DND-41 (cell line): Measurements from ENCODE around the gene INPP5K.

ENCODE experiments used
- ATAC-seq: fragments of 200-7000 bp; cut with Tn5 transposase; 3 replicates; pipeline ENCODE4 v1.9.1; 2021; ENCODE audit warnings: low read depth; ENCODE audit not compliant: insufficient read depth
- DNase-seq: peaks from one replicate; pipeline ENCODE4 v3.0.0-alpha.2; 2020
- H2AFZ ChIP-seq: 2 replicates; pipeline ENCODE4 v1.6.0; 2012; ENCODE audit warnings: low read depth, low read length
- H3K27ac ChIP-seq: 2 replicates; pipeline ENCODE4 v1.5.1; 2012; ENCODE audit warnings: low read length, inconsistent platforms
- H3K27me3 ChIP-seq: fragments of 200-600 bp; sonication (generic); 2 replicates; pipeline ENCODE4 v1.6.0; 2012; ENCODE audit warnings: low read length, mild to moderate bottlenecking, inconsistent platforms; ENCODE audit not compliant: insufficient read depth, poor library complexity
- H3K36me3 ChIP-seq: 2 replicates; pipeline ENCODE4 v1.5.1; 2012; ENCODE audit warnings: low read length, inconsistent platforms; ENCODE audit not compliant: insufficient read depth
- H3K4me1 ChIP-seq: 2 replicates; pipeline ENCODE4 v1.5.1; 2012; ENCODE audit warnings: mild to moderate bottlenecking, low read length; ENCODE audit not compliant: insufficient read depth
- H3K4me2 ChIP-seq: 2 replicates; pipeline ENCODE4 v1.6.0; 2012; ENCODE audit warnings: mild to moderate bottlenecking, moderate library complexity, low read length, inconsistent platforms; ENCODE audit not compliant: insufficient read depth
- H3K4me3 ChIP-seq, 2 experiments: fragments of 200-600 bp in 1 of 2; shearing (Covaris generic) in 1 of 2; 2 replicates each; pipeline ENCODE4 v1.5.1; 2012 to 2016; ENCODE audit warnings: inconsistent platforms in 2 of 2, low read length in 2 of 2, mild to moderate bottlenecking in 2 of 2, low read depth in 1 of 2, moderate library complexity in 1 of 2
- H3K79me2 ChIP-seq: 2 replicates; pipeline ENCODE4 v1.6.0; 2012; ENCODE audit warnings: low read length, inconsistent platforms; ENCODE audit not compliant: insufficient read depth
- H3K9ac ChIP-seq: 2 replicates; pipeline ENCODE4 v1.6.0; 2012; ENCODE audit warnings: low read depth, mild to moderate bottlenecking, inconsistent platforms, low read length, moderate library complexity
- H3K9me3 ChIP-seq: 2 replicates; pipeline ENCODE4 v1.5.1; 2012; ENCODE audit warnings: low read length, moderate library complexity, mild to moderate bottlenecking, inconsistent platforms; ENCODE audit not compliant: insufficient read depth, severe bottlenecking
- H4K20me1 ChIP-seq: 2 replicates; pipeline ENCODE4 v1.6.0; 2012; ENCODE audit warnings: low read length; ENCODE audit not compliant: insufficient read depth
- EZH2 ChIP-seq: IDR thresholded peaks from 3 replicates; pipeline ENCODE4 v1.6.1; 2012; ENCODE audit warnings: borderline replicate concordance, low read depth, mild to moderate bottlenecking, moderate library complexity, low read length, inconsistent platforms; ENCODE audit not compliant: severe bottlenecking
- TF ChIP-seq, protein P1 (sequence below): IDR thresholded peaks from 2 replicates; pipeline ENCODE4 v1.5.1; 2012; ENCODE audit warnings: borderline replicate concordance, low read length, moderate library complexity, mild to moderate bottlenecking; ENCODE audit not compliant: poor library complexity, severe bottlenecking; ENCODE audit errors: extremely low read depth

INPP5K gene

DNA sequence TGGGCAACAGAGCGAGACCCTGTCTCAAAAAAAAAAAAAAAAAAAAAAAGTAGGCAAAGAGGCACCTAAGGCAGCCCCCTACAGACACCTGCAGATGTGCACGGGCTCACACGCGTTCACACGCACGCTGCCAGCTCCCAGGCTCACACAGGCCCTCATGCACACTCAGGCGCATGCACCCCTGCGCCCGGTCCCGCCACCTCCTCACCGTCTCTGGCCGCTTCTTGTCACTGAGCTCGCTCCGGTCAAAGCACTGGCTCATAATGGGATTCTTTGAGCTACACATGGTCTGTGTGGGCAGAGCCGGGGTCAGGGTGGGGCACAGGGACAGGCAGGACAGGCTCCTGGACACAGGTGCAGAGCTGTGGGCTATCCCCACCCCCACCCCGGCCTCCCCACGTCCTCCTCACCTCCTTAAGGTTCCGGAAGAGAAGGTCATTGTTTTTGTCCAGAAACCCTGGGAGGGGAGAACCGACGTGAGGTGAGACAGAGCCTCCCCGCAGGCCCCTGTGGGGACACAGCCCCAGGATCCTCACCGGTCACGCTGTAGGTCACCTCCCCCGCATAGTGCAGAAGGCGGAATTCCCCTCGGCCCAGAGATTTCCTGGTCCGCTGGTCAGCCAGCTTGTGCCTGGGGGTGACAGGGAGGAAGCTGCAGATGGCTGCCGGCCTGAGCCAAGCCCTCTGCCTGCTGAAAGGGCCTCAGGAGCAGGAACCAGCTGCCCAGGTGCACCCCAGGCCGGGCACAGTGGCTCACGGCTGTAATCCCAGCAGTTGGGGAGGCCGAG, 41.8 kb downstream of the INPP5K start:
- TF ChIP-seq, protein P1, sequence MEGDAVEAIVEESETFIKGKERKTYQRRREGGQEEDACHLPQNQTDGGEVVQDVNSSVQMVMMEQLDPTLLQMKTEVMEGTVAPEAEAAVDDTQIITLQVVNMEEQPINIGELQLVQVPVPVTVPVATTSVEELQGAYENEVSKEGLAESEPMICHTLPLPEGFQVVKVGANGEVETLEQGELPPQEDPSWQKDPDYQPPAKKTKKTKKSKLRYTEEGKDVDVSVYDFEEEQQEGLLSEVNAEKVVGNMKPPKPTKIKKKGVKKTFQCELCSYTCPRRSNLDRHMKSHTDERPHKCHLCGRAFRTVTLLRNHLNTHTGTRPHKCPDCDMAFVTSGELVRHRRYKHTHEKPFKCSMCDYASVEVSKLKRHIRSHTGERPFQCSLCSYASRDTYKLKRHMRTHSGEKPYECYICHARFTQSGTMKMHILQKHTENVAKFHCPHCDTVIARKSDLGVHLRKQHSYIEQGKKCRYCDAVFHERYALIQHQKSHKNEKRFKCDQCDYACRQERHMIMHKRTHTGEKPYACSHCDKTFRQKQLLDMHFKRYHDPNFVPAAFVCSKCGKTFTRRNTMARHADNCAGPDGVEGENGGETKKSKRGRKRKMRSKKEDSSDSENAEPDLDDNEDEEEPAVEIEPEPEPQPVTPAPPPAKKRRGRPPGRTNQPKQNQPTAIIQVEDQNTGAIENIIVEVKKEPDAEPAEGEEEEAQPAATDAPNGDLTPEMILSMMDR = no peak
- no peak for TF ChIP-seq EZH2
- DNase-seq (no peak), ATAC-seq (no peak)
- no peak overlapping the region for H3K9ac ChIP-seq
- H4K20me1 ChIP-seq = 0 out of 2 replicates have a peak, but pooled peaks cover 5% of the 10 kb centered on the region
- H3K36me3 ChIP-seq = no peaks in the 10 kb centered on the region
- H3K79me2 ChIP-seq = no peaks in the 10 kb centered on the region
- H3K27ac ChIP-seq = no peak overlapping the region
- H3K9me3 ChIP-seq = no peaks in the 10 kb centered on the region
- no peak overlapping the region for H3K4me3 ChIP-seq
- no peak overlapping the region for H3K4me2 ChIP-seq
- H2AFZ ChIP-seq = no peak overlapping the region
- no peaks in the 10 kb centered on the region for H3K4me1 ChIP-seq
- H3K27me3 ChIP-seq = no peaks in the 10 kb centered on the region

DNA sequence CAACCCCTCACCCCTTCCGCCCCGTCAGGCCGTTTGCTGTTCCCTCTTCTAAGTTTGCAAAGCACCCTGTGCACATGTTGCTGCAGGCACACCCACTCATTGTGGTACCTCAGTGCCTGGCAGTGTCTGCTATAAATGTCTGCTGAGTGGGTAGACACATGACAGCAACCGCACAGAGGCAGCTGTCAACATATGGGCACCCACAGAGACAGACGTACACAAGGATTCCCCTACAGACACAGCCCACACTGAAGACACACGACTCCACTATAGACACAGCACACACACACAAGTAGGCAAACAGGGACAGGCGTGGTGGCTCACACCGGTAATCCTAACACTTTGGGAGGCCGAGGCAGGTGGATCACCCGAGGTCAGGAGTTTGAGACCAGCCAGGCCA, 42.6 kb downstream of the INPP5K start:
- Histone ChIP-seq H3K79me2 (no peaks in the 10 kb centered on the region), H3K4me2 (no peak overlapping the region), H3K9ac (no peak overlapping the region), H2AFZ (no peak overlapping the region), H3K9me3 (no peaks in the 10 kb centered on the region), H4K20me1 (0 out of 2 replicates have a peak, but pooled peaks cover 5% of the 10 kb centered on the region), H3K36me3 (no peaks in the 10 kb centered on the region), H3K27me3 (no peaks in the 10 kb centered on the region), H3K27ac (no peak overlapping the region), H3K4me3 (no peak overlapping the region), H3K4me1 (no peaks in the 10 kb centered on the region)
- ATAC-seq = no peak
- DNase-seq = no peak
- no peak for TF ChIP-seq EZH2
- TF ChIP-seq, protein P1 = no peak

DNA sequence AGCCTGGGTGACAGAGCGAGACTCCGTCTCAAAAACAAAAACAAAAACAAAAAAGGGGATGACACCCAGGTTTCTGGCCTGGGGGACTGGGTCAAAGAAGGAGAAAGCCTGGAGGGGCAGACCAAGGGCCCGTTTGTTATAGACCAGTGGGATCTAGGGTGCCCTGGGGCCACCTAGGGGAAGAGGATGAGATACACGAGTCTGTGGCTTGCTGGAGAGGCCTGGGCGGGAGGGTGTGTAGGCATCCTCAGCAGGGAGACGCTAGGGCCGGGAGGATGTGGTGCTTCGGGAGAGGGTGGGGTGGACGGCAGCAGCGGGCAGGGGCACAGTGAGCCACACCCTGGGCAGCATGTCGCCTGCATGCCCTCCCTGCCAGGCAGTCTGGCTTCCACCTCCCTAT, 43.2 kb downstream of the INPP5K start:
- Histone ChIP-seq H4K20me1 (0 out of 2 replicates have a peak, but pooled peaks cover 5% of the 10 kb centered on the region), H3K27me3 (no peaks in the 10 kb centered on the region), H3K4me2 (no peak overlapping the region), H2AFZ (no peak overlapping the region), H3K4me1 (no peaks in the 10 kb centered on the region), H3K9me3 (no peaks in the 10 kb centered on the region), H3K4me3 (no peak overlapping the region), H3K27ac (no peak overlapping the region), H3K36me3 (no peaks in the 10 kb centered on the region), H3K79me2 (no peaks in the 10 kb centered on the region), H3K9ac (no peak overlapping the region)
- DNase-seq = no peak
- TF ChIP-seq EZH2 = no peak
- TF ChIP-seq, protein P1 = peak; percentile 3
- ATAC-seq = peak; percentile 49; the same call in 1 of the 3 replicates
